GM12872 (cell line): ENCODE results near the gene EEF1A2.

Experiments
- TF ChIP-seq, protein P1 (sequence below): IDR thresholded peaks from 3 replicates; pipeline ENCODE4 v1.5.1; 2011; ENCODE audit warnings: low read depth, mild to moderate bottlenecking, low read length, moderate library complexity; ENCODE audit not compliant: insufficient read depth

The EEF1A2 gene

GRCh38 chr20:63544241-63544957, 45.5 kb upstream of the EEF1A2 start:
- TF ChIP-seq, protein P1, sequence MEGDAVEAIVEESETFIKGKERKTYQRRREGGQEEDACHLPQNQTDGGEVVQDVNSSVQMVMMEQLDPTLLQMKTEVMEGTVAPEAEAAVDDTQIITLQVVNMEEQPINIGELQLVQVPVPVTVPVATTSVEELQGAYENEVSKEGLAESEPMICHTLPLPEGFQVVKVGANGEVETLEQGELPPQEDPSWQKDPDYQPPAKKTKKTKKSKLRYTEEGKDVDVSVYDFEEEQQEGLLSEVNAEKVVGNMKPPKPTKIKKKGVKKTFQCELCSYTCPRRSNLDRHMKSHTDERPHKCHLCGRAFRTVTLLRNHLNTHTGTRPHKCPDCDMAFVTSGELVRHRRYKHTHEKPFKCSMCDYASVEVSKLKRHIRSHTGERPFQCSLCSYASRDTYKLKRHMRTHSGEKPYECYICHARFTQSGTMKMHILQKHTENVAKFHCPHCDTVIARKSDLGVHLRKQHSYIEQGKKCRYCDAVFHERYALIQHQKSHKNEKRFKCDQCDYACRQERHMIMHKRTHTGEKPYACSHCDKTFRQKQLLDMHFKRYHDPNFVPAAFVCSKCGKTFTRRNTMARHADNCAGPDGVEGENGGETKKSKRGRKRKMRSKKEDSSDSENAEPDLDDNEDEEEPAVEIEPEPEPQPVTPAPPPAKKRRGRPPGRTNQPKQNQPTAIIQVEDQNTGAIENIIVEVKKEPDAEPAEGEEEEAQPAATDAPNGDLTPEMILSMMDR: no peak

DNA sequence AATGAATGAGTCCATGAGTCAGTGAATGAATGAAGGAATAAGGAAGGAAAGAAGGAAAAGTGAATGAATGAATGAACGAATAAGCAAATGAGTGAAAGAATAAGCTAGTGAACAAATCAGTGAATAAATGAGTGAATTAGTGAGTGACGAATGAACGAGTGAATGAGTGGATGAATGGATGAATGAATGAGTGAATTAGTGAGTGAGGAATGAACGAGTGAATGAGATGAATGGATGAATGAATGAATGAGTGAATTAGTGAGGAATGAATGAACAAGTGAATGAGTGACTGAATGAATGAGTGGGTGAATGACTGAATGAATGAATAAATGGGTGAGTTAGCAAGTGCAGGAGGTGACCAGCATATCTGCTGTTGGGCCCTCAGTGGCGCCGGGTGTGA, 44.9 kb upstream of the EEF1A2 start:
- TF ChIP-seq, protein P1: no peak

- TF ChIP-seq, protein P1: no peak
These were observed 44.2 kb upstream of the EEF1A2 start for GRCh38 chr20:63543131-63543530.

- TF ChIP-seq, protein P1: no peak
These were observed 43.8 kb upstream of the EEF1A2 start for GRCh38 chr20:63542696-63543095.

DNA sequence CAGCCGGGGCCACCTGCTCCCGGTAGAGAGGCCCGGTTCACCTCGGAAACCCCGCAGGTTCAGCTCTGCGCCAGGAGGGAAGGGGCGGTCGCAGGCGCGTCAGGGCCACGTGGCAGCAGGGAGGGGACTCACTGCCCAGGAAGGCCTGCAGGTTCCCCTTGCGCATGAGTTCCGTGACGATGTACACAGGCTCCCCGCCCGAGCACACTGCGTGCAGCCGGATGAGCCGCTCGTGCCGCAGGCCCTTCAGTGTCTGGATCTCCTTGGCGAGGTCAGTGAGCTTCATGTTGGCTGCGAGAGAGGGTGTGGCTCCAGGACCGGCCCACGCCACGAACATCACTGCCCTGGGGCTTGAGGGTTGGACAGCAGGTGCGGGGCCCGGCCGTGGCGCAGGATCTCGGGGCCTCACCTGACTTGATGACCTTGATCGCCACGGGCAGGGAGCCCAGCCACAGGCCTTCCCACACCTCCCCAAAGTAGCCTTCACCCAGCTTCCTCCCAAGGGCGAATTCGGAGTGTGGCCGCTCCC, 43.2 kb upstream of the EEF1A2 start:
- TF ChIP-seq, protein P1: no peak

DNA sequence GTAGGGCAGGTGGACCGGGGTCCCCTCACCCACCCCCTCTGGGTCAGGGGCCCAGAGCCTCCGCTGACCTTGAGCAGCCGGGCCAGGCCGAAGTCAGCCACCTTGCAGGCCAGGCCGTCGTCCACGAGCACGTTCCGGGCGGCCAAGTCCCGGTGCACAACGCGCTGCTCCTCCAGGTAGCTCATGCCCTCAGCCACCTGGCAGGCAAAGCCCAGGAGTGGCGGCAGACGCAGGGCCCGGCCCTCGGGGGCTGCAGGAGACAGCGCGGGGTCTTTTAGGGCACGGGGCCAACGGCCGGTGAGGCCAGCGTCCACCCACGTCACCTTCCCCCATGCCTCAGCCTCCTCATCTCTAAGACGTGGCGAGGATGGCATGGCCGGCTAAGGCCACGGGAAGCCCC, 42.5 kb upstream of the EEF1A2 start:
- TF ChIP-seq, protein P1: no peak

DNA sequence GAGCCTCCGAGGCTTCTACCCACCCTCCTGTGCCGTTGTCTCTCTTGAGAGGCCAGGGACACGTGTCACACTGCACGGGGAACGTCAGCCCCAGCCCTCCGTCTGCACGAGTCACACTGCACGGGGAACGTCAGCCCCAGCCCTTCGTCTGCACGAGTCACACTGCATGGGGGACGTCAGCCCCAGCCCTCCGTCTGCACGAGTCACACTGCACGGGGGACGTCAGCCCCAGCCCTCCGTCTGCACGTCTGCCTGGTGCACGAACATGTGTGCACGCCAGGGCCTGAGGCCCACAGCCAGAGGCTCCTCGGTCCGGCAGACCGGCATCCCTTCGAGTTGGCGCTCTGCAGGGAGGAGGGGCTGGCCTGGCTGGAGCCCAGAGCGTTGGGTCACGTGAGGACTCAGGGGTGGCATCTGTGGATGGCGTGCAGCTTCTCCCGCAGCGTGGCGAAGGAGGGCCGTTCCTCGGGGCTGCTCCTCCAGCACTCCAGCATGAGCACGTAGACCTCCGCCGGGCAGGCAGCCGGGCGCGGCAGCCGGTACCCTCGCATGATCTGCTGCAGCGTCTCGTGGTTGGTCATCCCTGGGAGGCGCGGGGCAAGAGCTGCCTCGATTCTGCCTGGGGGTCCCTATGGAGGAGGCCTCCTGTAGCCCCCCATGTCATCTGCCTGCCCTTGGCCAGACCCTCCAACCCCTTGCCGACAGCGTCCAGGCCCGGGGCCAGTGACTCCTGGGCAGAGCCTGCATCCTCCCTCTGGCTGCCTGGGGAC, 41.7 kb upstream of the EEF1A2 start:
- TF ChIP-seq, protein P1: no peak
